Measurements from ENCODE around the gene PLXNC1.

DNA sequence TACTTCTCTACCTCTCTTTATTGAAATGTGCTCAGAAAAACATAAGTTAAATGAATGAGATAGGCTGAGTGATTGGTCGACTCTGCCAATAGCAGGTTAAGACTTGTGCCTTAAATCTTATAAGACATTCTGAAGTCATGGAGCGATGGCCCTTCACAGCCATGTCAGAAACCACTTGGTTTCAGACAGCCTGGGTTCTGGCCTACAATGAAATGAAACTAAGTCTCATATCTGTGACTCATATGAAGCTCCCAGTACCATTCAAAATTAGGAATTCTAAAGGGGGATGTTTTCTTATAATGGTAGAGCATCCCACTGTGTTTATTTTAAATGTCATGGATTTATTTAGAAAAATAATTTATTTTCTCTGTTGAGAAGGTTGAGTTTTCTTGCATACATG is 42.6 kb downstream of the PLXNC1 start:
- TF ChIP-seq, protein P1, sequence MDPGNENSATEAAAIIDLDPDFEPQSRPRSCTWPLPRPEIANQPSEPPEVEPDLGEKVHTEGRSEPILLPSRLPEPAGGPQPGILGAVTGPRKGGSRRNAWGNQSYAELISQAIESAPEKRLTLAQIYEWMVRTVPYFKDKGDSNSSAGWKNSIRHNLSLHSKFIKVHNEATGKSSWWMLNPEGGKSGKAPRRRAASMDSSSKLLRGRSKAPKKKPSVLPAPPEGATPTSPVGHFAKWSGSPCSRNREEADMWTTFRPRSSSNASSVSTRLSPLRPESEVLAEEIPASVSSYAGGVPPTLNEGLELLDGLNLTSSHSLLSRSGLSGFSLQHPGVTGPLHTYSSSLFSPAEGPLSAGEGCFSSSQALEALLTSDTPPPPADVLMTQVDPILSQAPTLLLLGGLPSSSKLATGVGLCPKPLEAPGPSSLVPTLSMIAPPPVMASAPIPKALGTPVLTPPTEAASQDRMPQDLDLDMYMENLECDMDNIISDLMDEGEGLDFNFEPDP (CRISPR knock-in tag; IDR thresholded peaks at IDR 0.05) = no peak
- no peak for TF ChIP-seq NRF1 (conservative IDR thresholded peaks at IDR 0.05 in 1 of 2, IDR thresholded peaks at IDR 0.05 in 1 of 2)

All from K562 (cell line).